ENCODE data around the gene BFSP2. TPM values are rescaled to one million over a fixed set of nuclear protein-coding genes. Genes with fewer than 3 reads are reported as not detected.

The BFSP2 gene
- total RNA-seq, 1 donor from 2014 or later = 2.1 TPM

DNA sequence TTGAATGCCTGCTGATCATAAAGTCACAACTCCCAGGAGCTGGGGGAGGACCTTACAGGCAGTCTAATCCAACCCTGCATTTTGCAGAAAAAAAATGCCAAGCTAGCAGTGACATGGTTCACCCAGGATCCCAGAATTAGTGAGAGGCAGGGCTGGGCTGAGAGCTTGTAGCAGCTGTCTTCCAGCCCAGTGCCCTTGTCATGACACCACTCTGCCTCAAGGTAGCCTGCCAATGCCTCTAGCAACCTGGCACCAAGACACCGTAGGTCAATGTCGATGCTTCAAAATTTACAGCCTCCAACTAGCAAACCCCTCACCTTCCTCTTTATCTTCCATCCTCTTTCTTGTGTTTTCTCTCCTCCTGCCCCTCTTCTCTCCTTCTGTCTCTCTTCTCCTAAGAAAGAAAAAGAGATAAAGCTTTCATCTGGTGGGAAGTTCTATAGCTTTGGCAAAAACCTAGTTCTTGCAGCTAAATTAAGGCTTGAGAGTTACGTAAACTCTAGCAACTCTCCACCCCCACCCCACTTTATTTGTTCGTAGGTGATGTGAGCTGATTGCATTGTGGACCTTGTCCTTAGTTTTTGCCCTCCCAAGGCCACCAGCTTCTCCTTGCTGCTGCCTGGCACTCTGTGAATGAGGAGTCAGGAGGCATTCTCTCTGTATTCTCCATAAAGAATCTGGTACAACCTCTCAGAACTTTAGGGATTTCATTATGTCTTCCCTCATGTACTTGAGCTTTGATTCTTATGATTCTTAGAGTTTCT, 18.3 kb upstream of the BFSP2 start:
- no peak overlapping the region for H3K4me3 ChIP-seq (ENCODE audit: low read length in 3 of 3)
- H3K27ac ChIP-seq (ENCODE audit: low read depth, low read length) = no peak overlapping the region
- no peaks in the 10 kb centered on the region for H3K9me3 ChIP-seq (ENCODE audit: control insufficient read depth in 3 of 3, low read length in 3 of 3)
- H3K36me3 ChIP-seq (ENCODE audit: control insufficient read depth in 3 of 3, insufficient read depth in 3 of 3, low read length in 3 of 3) = peaks cover 0 to 5% (median 2%) of the 10 kb centered on the region in 3 donors
- no peak overlapping the region for H3K9ac ChIP-seq (ENCODE audit: low read depth in 1 of 3, low read length in 3 of 3)
- peaks cover 12 to 32% (median 24%) of the 10 kb centered on the region in 3 donors for H3K4me1 ChIP-seq (ENCODE audit: control insufficient read depth in 3 of 3, insufficient read depth in 3 of 3, low read length in 3 of 3)
- no peaks in the 10 kb centered on the region for H3K27me3 ChIP-seq (ENCODE audit: control insufficient read depth in 3 of 3, insufficient read depth in 3 of 3, low read length in 3 of 3)

GRCh38 chr3:133383175-133383574, 16.7 kb upstream of the BFSP2 start:
- Histone ChIP-seq H3K27ac (ENCODE audit: low read depth, low read length) (no peak overlapping the region), H3K9ac (ENCODE audit: low read depth in 1 of 3, low read length in 3 of 3) (no peak overlapping the region), H3K9me3 (ENCODE audit: control insufficient read depth in 3 of 3, low read length in 3 of 3) (no peaks in the 10 kb centered on the region), H3K36me3 (ENCODE audit: control insufficient read depth in 3 of 3, insufficient read depth in 3 of 3, low read length in 3 of 3) (peaks cover 0 to 5% (median 2%) of the 10 kb centered on the region in 3 donors), H3K4me3 (ENCODE audit: low read length in 3 of 3) (no peak overlapping the region), H3K4me1 (ENCODE audit: control insufficient read depth in 3 of 3, insufficient read depth in 3 of 3, low read length in 3 of 3) (peaks cover 12 to 32% (median 24%) of the 10 kb centered on the region in 3 donors), H3K27me3 (ENCODE audit: control insufficient read depth in 3 of 3, insufficient read depth in 3 of 3, low read length in 3 of 3) (no peaks in the 10 kb centered on the region)

- Histone ChIP-seq H3K9me3 (ENCODE audit: control insufficient read depth in 3 of 3, low read length in 3 of 3) (no peaks in the 10 kb centered on the region), H3K4me1 (ENCODE audit: control insufficient read depth in 3 of 3, insufficient read depth in 3 of 3, low read length in 3 of 3) (peaks cover 12 to 32% (median 24%) of the 10 kb centered on the region in 3 donors), H3K36me3 (ENCODE audit: control insufficient read depth in 3 of 3, insufficient read depth in 3 of 3, low read length in 3 of 3) (peaks cover 0 to 5% (median 2%) of the 10 kb centered on the region in 3 donors), H3K27ac (ENCODE audit: low read depth, low read length) (no peak overlapping the region), H3K27me3 (ENCODE audit: control insufficient read depth in 3 of 3, insufficient read depth in 3 of 3, low read length in 3 of 3) (no peaks in the 10 kb centered on the region), H3K9ac (ENCODE audit: low read depth in 1 of 3, low read length in 3 of 3) (no peak overlapping the region), H3K4me3 (ENCODE audit: low read length in 3 of 3) (no peak overlapping the region)
Observed at GRCh38 chr3:133383741-133384140, 16.1 kb upstream of the BFSP2 start.

- Histone ChIP-seq H3K4me3 (ENCODE audit: low read length in 3 of 3) (peak overlapping the region in 1 of 3 donors; percentile 52), H3K4me1 (ENCODE audit: control insufficient read depth in 3 of 3, insufficient read depth in 3 of 3, low read length in 3 of 3) (peaks cover 12 to 32% (median 24%) of the 10 kb centered on the region in 3 donors), H3K9ac (ENCODE audit: low read depth in 1 of 3, low read length in 3 of 3) (peak overlapping the region in 1 of 3 donors; percentile 18)
Observed at GRCh38 chr3:133384331-133385027, 15.4 kb upstream of the BFSP2 start.

DNA sequence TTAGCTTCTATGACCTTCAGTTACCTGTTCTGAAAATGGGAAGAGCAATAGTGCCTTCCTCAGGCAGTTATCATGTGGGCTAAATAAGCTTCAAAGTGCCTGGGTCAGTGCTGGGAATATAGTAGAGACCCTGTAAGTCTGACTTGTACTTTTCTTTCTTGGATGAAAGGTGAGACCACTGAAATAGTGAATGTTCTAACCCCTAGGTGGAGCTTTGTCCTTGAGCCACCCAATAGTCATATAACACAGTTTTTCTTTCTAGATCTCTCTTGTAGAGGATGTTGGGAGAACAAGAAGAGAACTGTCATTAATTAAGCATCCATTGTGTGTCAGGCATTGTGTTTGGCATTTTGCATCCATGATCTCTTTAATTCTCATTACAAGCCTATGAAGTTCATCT, 13.0 kb upstream of the BFSP2 start:
- H3K27ac ChIP-seq (ENCODE audit: low read depth, low read length) = no peak overlapping the region
- H3K36me3 ChIP-seq (ENCODE audit: control insufficient read depth in 3 of 3, insufficient read depth in 3 of 3, low read length in 3 of 3) = peaks cover 0 to 11% (median 5%) of the 10 kb centered on the region in 3 donors
- H3K27me3 ChIP-seq (ENCODE audit: control insufficient read depth in 3 of 3, insufficient read depth in 3 of 3, low read length in 3 of 3) = no peaks in the 10 kb centered on the region
- H3K9me3 ChIP-seq (ENCODE audit: control insufficient read depth in 3 of 3, low read length in 3 of 3) = no peaks in the 10 kb centered on the region
- H3K4me1 ChIP-seq (ENCODE audit: control insufficient read depth in 3 of 3, insufficient read depth in 3 of 3, low read length in 3 of 3) = peaks cover 12 to 25% (median 24%) of the 10 kb centered on the region in 3 donors
- H3K9ac ChIP-seq (ENCODE audit: low read depth in 1 of 3, low read length in 3 of 3) = no peak overlapping the region
- no peak overlapping the region for H3K4me3 ChIP-seq (ENCODE audit: low read length in 3 of 3)

More at GRCh38 chr3:133384331-133385027, 15.4 kb upstream of the BFSP2 start:
- Histone ChIP-seq H3K9me3 (ENCODE audit: control insufficient read depth in 3 of 3, low read length in 3 of 3) (no peaks in the 10 kb centered on the region), H3K27ac (ENCODE audit: low read depth, low read length) (no peak overlapping the region), H3K27me3 (ENCODE audit: control insufficient read depth in 3 of 3, insufficient read depth in 3 of 3, low read length in 3 of 3) (no peaks in the 10 kb centered on the region), H3K36me3 (ENCODE audit: control insufficient read depth in 3 of 3, insufficient read depth in 3 of 3, low read length in 3 of 3) (peaks cover 0 to 5% (median 2%) of the 10 kb centered on the region in 3 donors)

GRCh38 chr3:133387341-133387740, 12.5 kb upstream of the BFSP2 start:
- no peaks in the 10 kb centered on the region for H3K27me3 ChIP-seq (ENCODE audit: control insufficient read depth in 3 of 3, insufficient read depth in 3 of 3, low read length in 3 of 3)
- H3K36me3 ChIP-seq (ENCODE audit: control insufficient read depth in 3 of 3, insufficient read depth in 3 of 3, low read length in 3 of 3) = peaks cover 0 to 11% (median 5%) of the 10 kb centered on the region in 3 donors

DNA sequence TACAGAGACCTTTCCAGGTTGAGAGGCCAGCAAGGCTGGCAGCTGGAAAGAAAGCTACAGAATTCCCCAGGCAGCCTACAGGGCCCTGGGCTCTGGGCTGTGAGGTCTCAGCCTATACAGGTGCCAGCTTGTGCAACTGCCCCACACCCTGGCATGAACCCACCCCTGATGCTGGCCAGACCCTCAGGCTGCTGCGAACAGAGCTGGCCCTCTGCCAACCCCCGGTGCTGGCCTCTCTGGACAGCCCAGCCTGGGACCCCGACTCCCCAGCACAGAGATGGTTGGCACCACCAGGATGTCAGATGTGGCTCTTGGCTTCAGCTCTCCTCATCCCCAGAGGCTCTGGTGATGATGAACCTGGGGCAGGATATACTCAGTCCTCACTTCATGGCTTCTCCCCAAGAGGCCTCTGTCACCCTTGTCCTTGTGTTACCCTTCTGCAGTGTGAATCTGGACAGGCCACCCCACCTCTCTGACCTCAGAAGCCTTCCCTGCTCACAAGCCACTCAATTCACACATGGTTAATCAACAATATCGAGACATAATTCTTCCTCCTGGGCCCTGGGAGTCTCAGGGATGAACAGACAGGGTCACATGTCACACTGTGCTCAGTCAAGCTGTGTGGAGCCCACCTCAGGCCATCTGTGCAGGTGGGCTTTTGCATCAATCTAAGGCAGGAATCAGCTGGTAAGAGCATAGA, 11.0 kb upstream of the BFSP2 start:
- Histone ChIP-seq H3K27me3 (ENCODE audit: control insufficient read depth in 3 of 3, insufficient read depth in 3 of 3, low read length in 3 of 3) (no peaks in the 10 kb centered on the region), H3K4me3 (ENCODE audit: low read length in 3 of 3) (no peak overlapping the region), H3K27ac (ENCODE audit: low read depth, low read length) (no peak overlapping the region), H3K9me3 (ENCODE audit: control insufficient read depth in 3 of 3, low read length in 3 of 3) (no peaks in the 10 kb centered on the region), H3K36me3 (ENCODE audit: control insufficient read depth in 3 of 3, insufficient read depth in 3 of 3, low read length in 3 of 3) (peaks cover 0 to 13% (median 5%) of the 10 kb centered on the region in 3 donors), H3K4me1 (ENCODE audit: control insufficient read depth in 3 of 3, insufficient read depth in 3 of 3, low read length in 3 of 3) (peaks cover 5 to 15% (median 14%) of the 10 kb centered on the region in 3 donors), H3K9ac (ENCODE audit: low read depth in 1 of 3, low read length in 3 of 3) (no peak overlapping the region)

More at GRCh38 chr3:133387341-133387740, 12.5 kb upstream of the BFSP2 start:
- H3K9ac ChIP-seq (ENCODE audit: low read depth in 1 of 3, low read length in 3 of 3) = no peak overlapping the region
- H3K4me3 ChIP-seq (ENCODE audit: low read length in 3 of 3) = no peak overlapping the region
- H3K4me1 ChIP-seq (ENCODE audit: control insufficient read depth in 3 of 3, insufficient read depth in 3 of 3, low read length in 3 of 3) = peaks cover 11 to 21% (median 19%) of the 10 kb centered on the region in 3 donors
- no peak overlapping the region for H3K27ac ChIP-seq (ENCODE audit: low read depth, low read length)
- H3K9me3 ChIP-seq (ENCODE audit: control insufficient read depth in 3 of 3, low read length in 3 of 3) = no peaks in the 10 kb centered on the region

DNA sequence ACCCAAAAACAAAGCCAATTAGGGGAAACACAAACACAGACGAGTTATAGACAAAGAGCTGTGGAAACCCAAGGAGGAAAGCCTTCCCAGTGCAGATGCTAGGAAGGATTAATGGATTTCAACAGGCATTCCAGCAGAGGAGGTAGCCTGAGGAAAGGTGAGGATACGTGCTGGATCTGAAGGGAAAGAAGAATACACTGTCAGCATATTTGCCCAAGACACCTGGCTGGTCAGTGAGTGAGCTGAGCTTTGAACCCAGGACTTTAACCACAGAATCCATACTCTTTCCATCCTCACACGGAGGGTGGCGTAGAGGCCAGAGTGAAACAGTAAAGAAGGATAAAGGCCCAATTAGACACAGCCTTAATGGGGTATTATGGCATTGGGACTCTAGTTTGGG, 9.1 kb upstream of the BFSP2 start:
- Histone ChIP-seq H3K4me1 (ENCODE audit: control insufficient read depth in 3 of 3, insufficient read depth in 3 of 3, low read length in 3 of 3) (peaks cover 0 to 6% (median 5%) of the 10 kb centered on the region in 3 donors), H3K4me3 (ENCODE audit: low read length in 3 of 3) (no peak overlapping the region), H3K36me3 (ENCODE audit: control insufficient read depth in 3 of 3, insufficient read depth in 3 of 3, low read length in 3 of 3) (peaks cover 0 to 13% (median 5%) of the 10 kb centered on the region in 3 donors), H3K27ac (ENCODE audit: low read depth, low read length) (no peak overlapping the region), H3K9ac (ENCODE audit: low read depth in 1 of 3, low read length in 3 of 3) (no peak overlapping the region), H3K27me3 (ENCODE audit: control insufficient read depth in 3 of 3, insufficient read depth in 3 of 3, low read length in 3 of 3) (no peaks in the 10 kb centered on the region), H3K9me3 (ENCODE audit: control insufficient read depth in 3 of 3, low read length in 3 of 3) (no peaks in the 10 kb centered on the region)

DNA sequence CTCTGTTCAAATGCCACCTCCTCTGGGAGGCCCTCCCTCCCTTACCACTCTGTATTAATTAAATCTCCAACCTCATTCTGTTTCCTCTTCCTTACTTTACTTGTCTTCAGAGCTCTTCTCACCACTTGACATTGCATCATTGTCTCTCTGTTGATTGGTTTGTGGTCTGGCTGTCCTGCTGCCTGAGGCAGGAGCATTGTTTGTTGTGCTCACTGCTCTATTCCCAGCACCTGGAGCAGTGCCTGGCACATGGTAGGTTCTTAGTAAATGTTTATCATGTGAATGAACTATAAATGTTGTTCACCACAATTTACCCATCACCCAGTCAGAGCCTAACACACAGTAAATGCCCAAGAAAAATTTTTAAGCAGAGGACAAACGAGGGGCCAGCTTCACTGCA, 6.7 kb upstream of the BFSP2 start:
- H3K27ac ChIP-seq (ENCODE audit: low read depth, low read length) = no peak overlapping the region
- H3K36me3 ChIP-seq (ENCODE audit: control insufficient read depth in 3 of 3, insufficient read depth in 3 of 3, low read length in 3 of 3) = peaks cover 0 to 13% (median 5%) of the 10 kb centered on the region in 3 donors
- no peaks in the 10 kb centered on the region for H3K27me3 ChIP-seq (ENCODE audit: control insufficient read depth in 3 of 3, insufficient read depth in 3 of 3, low read length in 3 of 3)
- H3K9me3 ChIP-seq (ENCODE audit: control insufficient read depth in 3 of 3, low read length in 3 of 3) = no peaks in the 10 kb centered on the region
- no peak overlapping the region for H3K9ac ChIP-seq (ENCODE audit: low read depth in 1 of 3, low read length in 3 of 3)
- no peak overlapping the region for H3K4me3 ChIP-seq (ENCODE audit: low read length in 3 of 3)
- H3K4me1 ChIP-seq (ENCODE audit: control insufficient read depth in 3 of 3, insufficient read depth in 3 of 3, low read length in 3 of 3) = peaks cover 0 to 6% (median 5%) of the 10 kb centered on the region in 3 donors

All from skeletal muscle tissue (tissue), 4 donors.